Measurements from ENCODE around the gene IFIT1B.
A peak's percentile ranks its signal among the peaks of the same experiment; 100 is the strongest.
"Not testable (repeated sequence)": the region's sequence is repeated elsewhere in the genome, so short reads cannot be mapped to it uniquely, and the experiment has no call there.

IFIT1B gene

GRCh38 chr10:89391226-89391576, 13.3 kb downstream of the IFIT1B start:
- H2AK5ac ChIP-seq (ENCODE audit: low read length, severe bottlenecking); H3K18ac ChIP-seq (ENCODE audit: low read depth in 1 of 2, low read length in 2 of 2); H3K14ac ChIP-seq (ENCODE audit: low read length in 2 of 2); H3K79me1 ChIP-seq (replicated peaks; ENCODE audit: low read length, poor library complexity, severe bottlenecking); H3K9ac ChIP-seq (ENCODE audit: low read length); H3K9me3 ChIP-seq (ENCODE audit: control insufficient read depth, low read length); H4K8ac ChIP-seq (ENCODE audit: low read length); H3K4ac ChIP-seq (ENCODE audit: low read depth in 1 of 2, low read length in 2 of 2); H3K27ac ChIP-seq (ENCODE audit: low read length, poor library complexity, severe bottlenecking); H4K91ac ChIP-seq (ENCODE audit: low read length); H2BK15ac ChIP-seq (ENCODE audit: low read depth, poor library complexity, severe bottlenecking); H2BK120ac ChIP-seq (ENCODE audit: low read depth, low read length); H3K23ac ChIP-seq (ENCODE audit: low read length in 2 of 2); DNase-seq; H2BK12ac ChIP-seq (ENCODE audit: low read length in 2 of 2); H3K4me2 ChIP-seq (ENCODE audit: low read length, poor library complexity, severe bottlenecking); H3K27me3 ChIP-seq (ENCODE audit: control insufficient read depth in 1 of 2, insufficient read depth in 1 of 2, low read length in 2 of 2); H2AFZ ChIP-seq (ENCODE audit: low read depth, low read length); H2BK5ac ChIP-seq (ENCODE audit: low read depth, low read length, poor library complexity, severe bottlenecking); H3K4me1 ChIP-seq (ENCODE audit: control insufficient read depth, insufficient read depth, low read depth, low read length); H3K4me3 ChIP-seq (ENCODE audit: insufficient read depth in 1 of 2, low read depth in 1 of 2, low read length in 2 of 2); H3K36me3 ChIP-seq (ENCODE audit: control insufficient read depth in 1 of 2, insufficient read depth in 2 of 2, low read depth in 1 of 2, low read length in 2 of 2): not testable (repeated sequence)
- 100% methylated on average over 2 of the region's 4 CpGs for WGBS

GRCh38 chr10:89391907-89392756, 14.3 kb downstream of the IFIT1B start, which contains the start of gene IFIT1:
Gene IFIT1 (plus strand): TSS chr10:89392623. CDS start chr10:89392713, 90 bp downstream.
- peaks cover 0 to 15% of the 10 kb centered on the region in 2 experiments for H3K36me3 ChIP-seq (ENCODE audit: control insufficient read depth in 1 of 2, insufficient read depth in 2 of 2, low read depth in 1 of 2, low read length in 2 of 2)
- peak; percentile 95 for DNase-seq
- H3K23ac ChIP-seq (ENCODE audit: low read length in 2 of 2) = no peak within 1 kb of the TSS
- H2AK5ac ChIP-seq (ENCODE audit: low read length, severe bottlenecking) = no peak within 1 kb of the TSS
- H3K9me3 ChIP-seq (ENCODE audit: control insufficient read depth, low read length) = no peaks in the 10 kb centered on the region
- H3K27ac ChIP-seq (ENCODE audit: low read length, poor library complexity, severe bottlenecking) = peak within 1 kb of the TSS; percentile 93
- H3K4ac ChIP-seq (ENCODE audit: low read depth in 1 of 2, low read length in 2 of 2) = peak within 1 kb of the TSS in 1 of 2 experiments; percentile 47
- peak within 1 kb of the TSS; percentile 57 for H2BK120ac ChIP-seq (ENCODE audit: low read depth, low read length)
- no peak within 1 kb of the TSS for H2AFZ ChIP-seq (ENCODE audit: low read depth, low read length)
- H2BK15ac ChIP-seq (ENCODE audit: low read depth, poor library complexity, severe bottlenecking) = peak within 1 kb of the TSS; percentile 20
- peak within 1 kb of the TSS; percentile 64 for H4K91ac ChIP-seq (ENCODE audit: low read length)
- peaks cover 4% of the 10 kb centered on the region for H3K4me1 ChIP-seq (ENCODE audit: control insufficient read depth, insufficient read depth, low read depth, low read length)
- H2BK12ac ChIP-seq (ENCODE audit: low read length in 2 of 2) = no peak within 1 kb of the TSS
- peak within 1 kb of the TSS; percentile 46 for H4K8ac ChIP-seq (ENCODE audit: low read length)
- H3K79me1 ChIP-seq (replicated peaks; ENCODE audit: low read length, poor library complexity, severe bottlenecking) = peaks cover 3% of the 10 kb centered on the region
- peak within 1 kb of the TSS; percentile 60 for H3K4me2 ChIP-seq (ENCODE audit: low read length, poor library complexity, severe bottlenecking)
- H3K27me3 ChIP-seq (ENCODE audit: control insufficient read depth in 1 of 2, insufficient read depth in 1 of 2, low read length in 2 of 2) = no peaks in the 10 kb centered on the region
- H3K4me3 ChIP-seq (ENCODE audit: insufficient read depth in 1 of 2, low read depth in 1 of 2, low read length in 2 of 2) = peak within 1 kb of the TSS; percentile 20 to 86
- no peak within 1 kb of the TSS for H2BK5ac ChIP-seq (ENCODE audit: low read depth, low read length, poor library complexity, severe bottlenecking)
- H3K9ac ChIP-seq (ENCODE audit: low read length) = peak within 1 kb of the TSS; percentile 94
- 9% methylated on average over 7 of the region's 8 CpGs for WGBS
- H3K18ac ChIP-seq (ENCODE audit: low read depth in 1 of 2, low read length in 2 of 2) = no peak within 1 kb of the TSS
- H3K14ac ChIP-seq (ENCODE audit: low read length in 2 of 2) = no peak within 1 kb of the TSS

GRCh38 chr10:89392974-89393373, 15.1 kb downstream of the IFIT1B start:
- Histone ChIP-seq H3K27ac (ENCODE audit: low read length, poor library complexity, severe bottlenecking) (peak overlapping the region; percentile 43), H3K79me1 (replicated peaks; ENCODE audit: low read length, poor library complexity, severe bottlenecking) (peaks cover 3% of the 10 kb centered on the region), H3K14ac (ENCODE audit: low read length in 2 of 2) (no peak overlapping the region), H3K4me1 (ENCODE audit: control insufficient read depth, insufficient read depth, low read depth, low read length) (peaks cover 4% of the 10 kb centered on the region), H3K9me3 (ENCODE audit: control insufficient read depth, low read length) (no peaks in the 10 kb centered on the region), H2BK12ac (ENCODE audit: low read length in 2 of 2) (no peak overlapping the region), H3K9ac (ENCODE audit: low read length) (peak overlapping the region; percentile 94), H3K4ac (ENCODE audit: low read depth in 1 of 2, low read length in 2 of 2) (no peak overlapping the region), H3K4me2 (ENCODE audit: low read length, poor library complexity, severe bottlenecking) (peak overlapping the region; percentile 33), H2BK5ac (ENCODE audit: low read depth, low read length, poor library complexity, severe bottlenecking) (no peak overlapping the region), H3K27me3 (ENCODE audit: control insufficient read depth in 1 of 2, insufficient read depth in 1 of 2, low read length in 2 of 2) (no peaks in the 10 kb centered on the region), H3K23ac (ENCODE audit: low read length in 2 of 2) (no peak overlapping the region), H2AFZ (ENCODE audit: low read depth, low read length) (no peak overlapping the region), H4K8ac (ENCODE audit: low read length) (no peak overlapping the region), H2AK5ac (ENCODE audit: low read length, severe bottlenecking) (no peak overlapping the region), H2BK120ac (ENCODE audit: low read depth, low read length) (no peak overlapping the region), H4K91ac (ENCODE audit: low read length) (no peak overlapping the region), H2BK15ac (ENCODE audit: low read depth, poor library complexity, severe bottlenecking) (no peak overlapping the region), H3K18ac (ENCODE audit: low read depth in 1 of 2, low read length in 2 of 2) (no peak overlapping the region), H3K36me3 (ENCODE audit: control insufficient read depth in 1 of 2, insufficient read depth in 2 of 2, low read depth in 1 of 2, low read length in 2 of 2) (peaks cover 0 to 15% of the 10 kb centered on the region in 2 experiments), H3K4me3 (ENCODE audit: insufficient read depth in 1 of 2, low read depth in 1 of 2, low read length in 2 of 2) (peak overlapping the region in 1 of 2 experiments; percentile 86)
- 9% methylated on average over 2 of the region's 2 CpGs for WGBS
- DNase-seq = peak; percentile 98

GRCh38 chr10:89393898-89394297, 16.0 kb downstream of the IFIT1B start:
- DNase-seq = no peak
- peaks cover 4% of the 10 kb centered on the region for H3K4me1 ChIP-seq (ENCODE audit: control insufficient read depth, insufficient read depth, low read depth, low read length)
- no peaks in the 10 kb centered on the region for H3K9me3 ChIP-seq (ENCODE audit: control insufficient read depth, low read length)
- no peak overlapping the region for H4K8ac ChIP-seq (ENCODE audit: low read length)
- no peak overlapping the region for H2BK12ac ChIP-seq (ENCODE audit: low read length in 2 of 2)
- H2AK5ac ChIP-seq (ENCODE audit: low read length, severe bottlenecking) = no peak overlapping the region
- H3K14ac ChIP-seq (ENCODE audit: low read length in 2 of 2) = no peak overlapping the region
- H3K18ac ChIP-seq (ENCODE audit: low read depth in 1 of 2, low read length in 2 of 2) = no peak overlapping the region
- WGBS = 89% methylated on average over 1 of the region's 3 CpGs
- H3K9ac ChIP-seq (ENCODE audit: low read length) = peak overlapping the region; percentile 94
- H3K36me3 ChIP-seq (ENCODE audit: control insufficient read depth in 1 of 2, insufficient read depth in 2 of 2, low read depth in 1 of 2, low read length in 2 of 2) = peaks cover 0 to 19% of the 10 kb centered on the region in 2 experiments
- H3K27me3 ChIP-seq (ENCODE audit: control insufficient read depth in 1 of 2, insufficient read depth in 1 of 2, low read length in 2 of 2) = no peaks in the 10 kb centered on the region
- H2BK5ac ChIP-seq (ENCODE audit: low read depth, low read length, poor library complexity, severe bottlenecking) = no peak overlapping the region
- H3K4me3 ChIP-seq (ENCODE audit: insufficient read depth in 1 of 2, low read depth in 1 of 2, low read length in 2 of 2) = peak overlapping the region in 1 of 2 experiments; percentile 86
- no peak overlapping the region for H2BK120ac ChIP-seq (ENCODE audit: low read depth, low read length)
- H3K79me1 ChIP-seq (replicated peaks; ENCODE audit: low read length, poor library complexity, severe bottlenecking) = peaks cover 3% of the 10 kb centered on the region
- no peak overlapping the region for H3K4me2 ChIP-seq (ENCODE audit: low read length, poor library complexity, severe bottlenecking)
- no peak overlapping the region for H3K4ac ChIP-seq (ENCODE audit: low read depth in 1 of 2, low read length in 2 of 2)
- H2BK15ac ChIP-seq (ENCODE audit: low read depth, poor library complexity, severe bottlenecking) = no peak overlapping the region
- no peak overlapping the region for H4K91ac ChIP-seq (ENCODE audit: low read length)
- H2AFZ ChIP-seq (ENCODE audit: low read depth, low read length) = no peak overlapping the region
- no peak overlapping the region for H3K27ac ChIP-seq (ENCODE audit: low read length, poor library complexity, severe bottlenecking)
- H3K23ac ChIP-seq (ENCODE audit: low read length in 2 of 2) = no peak overlapping the region

Measured in mesenchymal stem cell (in vitro differentiated cells and primary cell).